ENCODE measurements around the gene PLEKHM1.

The PLEKHM1 gene

DNA sequence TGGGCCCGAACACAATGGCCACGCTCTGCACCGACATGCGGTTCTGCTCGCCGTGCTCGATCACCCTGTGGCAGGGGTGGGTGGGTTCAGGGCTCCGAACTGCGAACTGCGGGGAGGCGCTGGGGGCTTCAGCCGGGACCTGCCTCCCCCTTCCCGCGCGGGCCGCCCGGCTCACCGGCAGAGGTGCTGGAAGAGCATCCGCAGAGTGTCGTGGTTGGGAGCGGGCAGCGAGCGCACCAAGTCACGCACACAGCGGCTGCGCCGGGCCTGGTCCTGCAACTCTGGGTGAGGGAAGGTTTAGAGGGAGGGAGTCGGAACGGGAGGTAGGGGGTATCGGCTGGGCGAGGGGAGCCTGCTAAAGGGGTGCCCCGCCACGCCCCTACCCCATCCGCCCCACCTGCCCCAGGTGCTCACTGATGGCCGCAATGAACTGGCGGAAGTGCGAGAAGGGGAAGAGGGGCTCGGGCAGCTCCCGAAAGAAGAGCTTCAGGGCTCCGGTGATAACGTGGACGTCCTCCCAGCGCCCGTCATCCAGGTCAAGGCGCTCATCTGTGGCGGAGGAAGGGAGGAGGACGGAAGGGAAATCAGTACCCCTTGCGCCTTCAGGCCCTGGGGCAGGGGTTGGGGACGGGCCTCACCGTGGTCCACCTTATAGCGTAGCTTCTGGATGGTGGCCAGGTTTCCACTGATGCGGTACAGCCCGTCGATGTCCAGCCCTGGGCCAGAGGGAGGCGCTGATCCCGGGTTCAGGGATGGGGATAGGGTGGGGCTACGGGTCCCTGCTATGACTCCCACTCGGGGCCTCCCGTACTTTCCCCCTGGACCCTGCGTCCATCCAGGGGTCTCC is 94.7 kb downstream of the PLEKHM1 start:
- no peak for DNase-seq

DNA sequence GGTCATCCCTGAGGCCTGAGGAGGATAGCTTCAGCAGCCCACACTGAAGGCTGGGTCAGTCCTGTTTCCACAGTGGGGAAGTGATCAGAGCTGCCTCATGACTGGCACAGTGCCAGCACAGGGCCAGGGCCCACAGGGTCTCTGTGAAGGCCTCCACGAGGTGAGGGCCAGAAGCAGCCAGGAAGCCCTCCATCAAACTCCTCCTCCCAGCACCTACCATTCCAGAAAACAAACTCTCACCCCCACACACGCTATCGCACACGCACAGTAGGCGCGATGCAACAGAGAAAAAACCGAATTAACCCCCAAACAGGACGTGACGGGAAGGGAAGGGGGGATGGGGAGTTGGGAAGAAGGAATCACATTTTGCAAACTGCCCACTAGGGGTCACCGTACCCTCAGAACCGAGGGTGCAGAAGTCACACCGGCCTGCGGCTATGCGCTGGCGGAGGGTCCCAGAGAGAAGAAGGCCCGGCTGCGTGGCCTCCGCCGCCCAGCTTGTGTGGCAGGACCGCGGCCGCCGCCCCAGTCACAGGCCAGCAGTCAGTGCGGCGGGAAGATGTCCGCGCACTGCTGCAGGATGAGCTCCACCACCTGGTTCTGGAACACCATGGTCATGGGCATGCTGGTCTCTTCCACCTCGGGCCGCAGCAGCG is 95.5 kb downstream of the PLEKHM1 start:
- no peak for DNase-seq

DNA sequence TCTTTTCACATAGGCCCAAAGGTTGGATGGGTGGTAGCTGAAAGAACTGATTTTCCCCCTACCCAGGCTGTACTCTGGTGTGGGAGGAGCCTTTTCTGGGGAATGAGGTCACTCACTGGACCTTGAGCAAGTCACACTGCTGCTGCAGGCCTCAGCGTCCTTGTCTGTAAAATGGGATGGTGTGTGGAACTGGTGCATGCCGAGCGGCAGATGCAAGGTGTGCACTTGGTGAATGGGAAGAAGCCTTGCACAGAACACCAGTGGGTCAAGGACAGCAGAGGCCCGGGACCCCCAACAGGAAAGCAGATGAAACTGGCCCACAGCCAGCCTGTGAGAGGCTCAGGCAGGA is 96.0 kb downstream of the PLEKHM1 start:
- DNase-seq = no peak

DNA sequence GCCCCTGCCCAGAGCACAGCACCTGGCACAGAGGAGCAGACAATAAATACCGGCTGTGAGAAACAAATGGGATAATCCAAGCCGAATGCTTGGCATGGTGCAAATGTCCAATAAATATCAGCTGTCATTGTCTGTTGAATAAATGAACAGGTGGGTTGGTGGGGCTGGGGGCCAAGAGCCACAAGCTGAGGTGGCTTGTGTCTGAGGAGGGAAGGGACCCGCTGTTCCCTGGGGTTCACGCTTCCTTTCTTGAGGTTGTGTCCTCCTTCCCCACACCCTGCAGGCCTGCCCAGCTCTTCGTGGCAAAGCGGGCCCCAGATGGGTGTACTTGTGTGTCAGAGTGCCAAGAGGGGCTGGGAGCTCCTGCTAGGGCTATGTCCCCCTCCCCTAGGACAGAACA is 96.4 kb downstream of the PLEKHM1 start:
- no peak for DNase-seq

DNA sequence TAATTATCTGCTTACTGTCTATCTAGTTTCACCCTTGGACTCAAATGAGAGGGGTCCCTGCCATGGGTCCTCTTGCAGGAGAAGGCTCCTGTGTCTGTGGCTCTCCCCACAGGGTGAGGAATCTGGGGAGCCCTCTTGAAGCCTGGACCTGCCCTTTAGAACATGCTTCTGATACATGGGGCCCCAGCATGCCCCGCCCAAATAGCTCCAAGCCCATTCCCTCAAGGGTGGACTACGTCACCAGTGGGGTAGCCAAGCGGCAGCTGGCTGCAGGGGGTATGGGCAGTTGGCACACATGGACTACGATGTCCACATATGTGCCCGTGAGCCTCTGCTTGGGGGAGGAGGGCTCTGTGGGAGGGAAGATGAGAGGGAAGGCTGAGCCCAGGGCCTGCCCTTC is 97.1 kb downstream of the PLEKHM1 start:
- no peak for DNase-seq

DNA sequence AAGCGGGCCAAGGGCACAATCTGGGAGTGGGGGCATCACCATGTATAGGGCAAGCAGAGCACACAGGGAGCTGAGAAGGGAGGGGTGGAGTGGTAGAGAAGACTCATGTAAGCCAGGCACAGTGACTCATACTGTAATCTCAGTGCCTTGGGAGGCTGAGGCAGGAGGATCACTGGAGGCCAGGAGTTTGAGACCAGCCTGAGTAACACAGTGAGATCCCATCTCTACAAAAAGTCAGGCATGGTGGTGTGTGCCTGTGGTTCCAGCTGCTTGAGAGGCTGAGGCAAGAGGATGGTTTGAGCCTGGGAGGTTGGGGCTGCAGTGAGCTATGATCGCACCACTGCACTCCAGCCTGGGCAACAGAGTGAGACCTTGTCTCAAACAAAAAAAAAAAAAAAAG is 98.6 kb downstream of the PLEKHM1 start:
- DNase-seq = no peak

DNA sequence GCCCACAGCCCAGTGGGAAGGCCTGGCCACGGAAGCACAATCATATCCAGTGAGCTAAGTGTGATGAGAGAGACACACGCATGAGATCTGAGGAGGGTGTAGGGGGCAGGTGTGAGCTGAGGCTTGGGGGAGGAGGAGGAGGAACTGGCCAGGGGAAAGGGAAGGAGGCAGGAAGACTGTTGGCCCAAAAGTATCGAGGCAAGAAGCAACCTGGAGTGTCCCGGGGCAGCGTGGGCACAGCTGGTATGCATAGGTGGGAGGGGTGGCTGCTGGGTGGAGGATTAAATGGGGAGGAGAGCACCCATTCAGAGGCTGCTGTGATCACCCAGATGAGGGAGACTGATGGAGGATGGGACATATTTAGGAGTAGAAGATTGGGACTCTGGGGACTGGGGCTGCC is 99.2 kb downstream of the PLEKHM1 start:
- DNase-seq = no peak

DNA sequence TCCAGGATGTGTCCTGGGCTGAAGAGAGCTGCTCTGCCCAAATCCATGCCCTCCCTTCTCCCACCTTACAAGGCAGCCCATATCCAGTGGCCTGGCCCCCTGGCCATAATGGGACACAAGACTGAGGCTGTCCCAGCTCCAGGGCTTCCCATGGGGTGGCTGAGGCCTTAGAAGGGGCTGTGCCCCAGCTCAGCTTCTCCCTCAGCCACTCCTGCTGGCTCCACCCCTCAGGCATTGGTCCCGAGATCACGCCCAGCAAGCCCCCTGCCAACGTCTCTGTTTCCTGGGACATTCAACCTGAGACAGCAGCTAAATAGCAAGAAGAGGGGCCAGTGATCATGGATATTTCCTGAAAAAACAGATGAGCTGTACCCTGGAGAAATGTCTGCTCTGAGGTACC is 101.2 kb downstream of the PLEKHM1 start:
- no peak for DNase-seq

DNA sequence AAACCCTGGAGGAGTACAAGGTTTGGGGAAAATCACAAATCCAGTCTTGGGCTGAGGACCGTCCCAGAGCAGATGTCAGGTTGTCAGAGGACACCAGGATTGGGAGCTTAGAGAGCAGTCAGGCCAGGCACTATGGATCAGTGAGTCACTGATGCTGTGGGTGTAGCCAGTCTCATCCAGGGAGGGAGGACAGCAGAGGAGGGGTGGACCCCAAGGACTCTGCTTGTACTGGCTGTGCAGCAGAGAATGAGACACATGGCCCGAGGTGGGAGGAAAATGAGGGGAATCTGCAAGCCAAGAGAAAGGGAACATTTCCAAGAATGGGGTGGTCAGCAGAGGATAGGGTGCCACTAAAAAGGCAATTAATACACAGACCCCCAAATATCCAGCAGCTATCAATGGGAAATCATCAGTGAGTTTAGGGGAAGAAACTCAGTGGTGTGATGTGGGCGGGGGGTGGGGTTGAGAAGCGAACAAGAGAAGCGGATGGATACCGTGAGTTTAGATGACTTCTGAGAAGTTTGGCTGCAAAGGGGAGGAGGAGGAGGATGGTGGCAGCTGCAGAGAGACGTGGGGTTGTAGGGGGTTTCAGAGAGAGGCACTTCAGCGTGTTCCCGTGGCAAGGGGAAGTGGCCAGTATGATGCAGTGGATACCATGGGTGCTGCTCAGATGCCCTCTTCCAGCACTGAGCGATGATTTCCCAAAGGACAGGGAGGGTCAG is 101.8 kb downstream of the PLEKHM1 start:
- no peak for DNase-seq

DNA sequence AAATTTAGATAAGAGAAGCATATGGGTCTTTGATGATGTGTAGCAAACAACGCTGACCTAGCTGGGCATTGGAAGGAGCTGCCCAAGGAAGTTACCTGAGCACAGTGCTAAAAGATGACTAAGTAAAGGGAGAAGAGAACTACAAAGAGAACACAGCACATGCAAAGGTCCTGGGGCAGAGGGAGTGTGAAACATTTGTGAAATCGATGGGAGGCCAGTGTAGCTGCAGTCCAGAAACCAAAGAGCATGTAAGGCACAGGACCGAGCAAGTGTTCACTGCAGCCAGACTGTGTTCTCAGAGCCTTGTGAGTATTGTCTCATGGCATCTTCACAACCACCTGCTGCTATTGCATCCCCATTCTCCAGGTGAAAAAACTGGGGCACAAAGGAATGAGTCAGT is 102.8 kb downstream of the PLEKHM1 start:
- no peak for DNase-seq

DNA sequence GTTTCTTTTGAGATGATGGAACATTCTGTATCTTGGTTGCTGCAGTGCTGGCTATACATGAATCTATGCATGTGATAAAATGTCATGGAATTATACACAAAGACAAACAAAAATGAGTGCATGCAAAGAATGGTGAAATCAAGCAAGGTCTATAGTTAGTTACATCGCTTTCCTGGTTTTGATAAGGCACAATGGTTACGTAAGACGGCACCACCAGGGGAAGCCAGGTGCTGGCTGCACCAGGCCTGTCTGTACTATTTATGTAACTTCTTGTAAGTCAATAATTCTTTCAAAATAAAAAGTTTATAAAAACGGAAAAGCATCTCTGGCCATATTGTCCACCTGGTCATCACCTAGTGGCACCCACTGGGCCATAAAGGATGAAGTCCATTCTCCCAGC is 104.3 kb downstream of the PLEKHM1 start:
- no peak for DNase-seq
